ENCODE results near the gene TUBB2B. TPM values are rescaled to one million over a fixed set of nuclear protein-coding genes. Genes with fewer than 3 reads are reported as not detected.

Gene TUBB2B
- total and polyA plus RNA-seq, 7 donors, result 1.1 to 5.7 (median 3.4) TPM

- Histone ChIP-seq H3K4me1 (no peaks in the 10 kb centered on the region), H3K27ac (no peak overlapping the region)
These were observed 30.7 kb downstream of the TUBB2B start for GRCh38 chr6:3196770-3197169.

GRCh38 chr6:3195695-3196497 lies 31.6 kb downstream of the TUBB2B start:
- intact Hi-C loops (cut with DNase I), result no loop called here
- Histone ChIP-seq H3K4me3 (no peak overlapping the region), H3K27ac (no peak overlapping the region), H3K36me3 (ENCODE audit: insufficient read depth in 1 of 2, low read depth in 1 of 2) (no peaks in the 10 kb centered on the region), H3K9me3 (no peaks in the 10 kb centered on the region), H3K4me1 (no peaks in the 10 kb centered on the region), H3K27me3 (ENCODE audit: insufficient read depth in 3 of 3, low read length in 2 of 3) (no peaks in the 10 kb centered on the region)
- DNase-seq, result no peak
- ATAC-seq, result no peak
- 70 to 79% (median 71%) methylated on average over 16 of the region's 16 CpGs for WGBS, 3 donors
- peak; percentile 13 for TF ChIP-seq CTCF (IDR thresholded peaks at IDR 0.05)

More at GRCh38 chr6:3196770-3197169, 30.7 kb downstream of the TUBB2B start:
- ATAC-seq (no peak), DNase-seq (no peak)
- H3K36me3 ChIP-seq (ENCODE audit: insufficient read depth in 1 of 2, low read depth in 1 of 2), result no peaks in the 10 kb centered on the region
- no peak for TF ChIP-seq CTCF (IDR thresholded peaks at IDR 0.05)
- H3K4me3 ChIP-seq, result no peak overlapping the region
- no peaks in the 10 kb centered on the region for H3K9me3 ChIP-seq
- H3K27me3 ChIP-seq (ENCODE audit: insufficient read depth in 3 of 3, low read length in 2 of 3), result no peaks in the 10 kb centered on the region
- WGBS, 3 donors, result 83 to 89% (median 86%) methylated on average over 5 of the region's 5 CpGs
- intact Hi-C loops (cut with DNase I), result no loop called here

GRCh38 chr6:3195420-3195694 lies 32.1 kb downstream of the TUBB2B start:
- no peak for TF ChIP-seq CTCF (IDR thresholded peaks at IDR 0.05)
- Histone ChIP-seq H3K36me3 (ENCODE audit: insufficient read depth in 1 of 2, low read depth in 1 of 2) (no peaks in the 10 kb centered on the region), H3K4me1 (no peaks in the 10 kb centered on the region), H3K4me3 (no peak overlapping the region), H3K27me3 (ENCODE audit: insufficient read depth in 3 of 3, low read length in 2 of 3) (no peaks in the 10 kb centered on the region), H3K9me3 (no peaks in the 10 kb centered on the region), H3K27ac (peak overlapping the region; percentile 30)
- DNase-seq (no peak), ATAC-seq (no peak)
- 74 to 79% (median 78%) methylated on average over 5 of the region's 5 CpGs for WGBS, 3 donors
- intact Hi-C loops (cut with DNase I), result no loop called here

- Histone ChIP-seq H3K36me3 (ENCODE audit: insufficient read depth in 1 of 2, low read depth in 1 of 2) (no peaks in the 10 kb centered on the region), H3K9me3 (no peaks in the 10 kb centered on the region), H3K27me3 (ENCODE audit: insufficient read depth in 3 of 3, low read length in 2 of 3) (no peaks in the 10 kb centered on the region), H3K4me1 (no peaks in the 10 kb centered on the region), H3K27ac (peak overlapping the region; percentile 30), H3K4me3 (no peak overlapping the region)
- WGBS, 3 donors, result 51 to 54% (median 53%) methylated on average over 19 of the region's 19 CpGs
- TF ChIP-seq CTCF (IDR thresholded peaks at IDR 0.05), result no peak
- intact Hi-C loops (cut with DNase I), result no loop called here
- ATAC-seq (no peak), DNase-seq (no peak)
These were observed 32.7 kb downstream of the TUBB2B start for GRCh38 chr6:3194535-3195419.

All from psoas muscle (tissue), 8 donors.